Measurements from ENCODE around the gene NFASC.

Gene NFASC

DNA sequence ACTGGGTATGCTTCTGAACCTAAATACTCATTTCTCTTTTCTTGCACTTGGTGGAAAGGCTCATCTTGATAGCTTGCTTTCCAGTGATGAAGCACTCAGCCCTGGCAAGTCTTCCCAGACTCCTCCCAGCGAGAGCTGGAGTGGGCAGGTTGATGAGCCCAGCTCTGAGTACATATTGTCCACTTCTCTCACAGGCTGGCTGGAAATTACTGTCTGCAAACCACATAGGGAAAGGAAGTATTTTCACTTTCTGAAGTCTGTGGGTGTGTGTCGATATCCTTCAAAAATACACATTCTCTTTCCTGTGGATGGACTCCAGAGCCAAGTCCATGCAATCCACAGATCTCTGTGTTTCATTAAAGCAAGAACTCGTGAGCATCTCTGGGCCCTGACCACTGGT lies 133.7 kb downstream of the NFASC start:
- Histone ChIP-seq H3K4me1 (ENCODE audit: insufficient read depth, low read length) (peaks cover 18% of the 10 kb centered on the region; the same call in 1 of the 2 replicates), H3K36me3 (ENCODE audit: insufficient read depth, low read length) (no peaks in the 10 kb centered on the region), H3K9me3 (ENCODE audit: control insufficient read depth, insufficient read depth, low read length) (no peaks in the 10 kb centered on the region), H3K9ac (ENCODE audit: low read depth, low read length) (no peak overlapping the region)

DNA sequence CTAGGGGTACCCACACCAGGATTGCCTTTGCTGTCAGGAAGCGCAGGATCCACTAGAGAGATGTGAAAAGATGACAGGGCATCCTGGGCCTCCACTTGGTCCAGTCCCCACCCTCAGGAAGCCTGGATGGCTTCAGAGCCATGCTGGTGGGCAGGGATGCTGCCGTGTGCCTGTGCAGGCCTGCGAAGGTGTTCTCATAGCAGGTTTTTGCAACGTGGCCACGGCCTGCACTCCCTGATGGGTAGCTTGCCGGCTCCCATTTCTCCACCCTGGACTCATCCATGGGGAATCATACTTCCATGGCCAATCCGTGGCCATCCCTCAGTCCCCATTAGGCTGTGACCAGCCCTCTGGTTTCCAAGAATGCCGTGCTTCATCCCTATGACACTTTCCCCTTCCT lies 138.2 kb downstream of the NFASC start:
- H3K36me3 ChIP-seq (ENCODE audit: insufficient read depth, low read length), result no peaks in the 10 kb centered on the region; the same call in 1 of the 2 replicates
- no peak overlapping the region for H3K9ac ChIP-seq (ENCODE audit: low read depth, low read length)
- H3K9me3 ChIP-seq (ENCODE audit: control insufficient read depth, insufficient read depth, low read length), result no peaks in the 10 kb centered on the region
- peaks cover 12% of the 10 kb centered on the region; the same call in 1 of the 2 replicates for H3K4me1 ChIP-seq (ENCODE audit: insufficient read depth, low read length)

DNA sequence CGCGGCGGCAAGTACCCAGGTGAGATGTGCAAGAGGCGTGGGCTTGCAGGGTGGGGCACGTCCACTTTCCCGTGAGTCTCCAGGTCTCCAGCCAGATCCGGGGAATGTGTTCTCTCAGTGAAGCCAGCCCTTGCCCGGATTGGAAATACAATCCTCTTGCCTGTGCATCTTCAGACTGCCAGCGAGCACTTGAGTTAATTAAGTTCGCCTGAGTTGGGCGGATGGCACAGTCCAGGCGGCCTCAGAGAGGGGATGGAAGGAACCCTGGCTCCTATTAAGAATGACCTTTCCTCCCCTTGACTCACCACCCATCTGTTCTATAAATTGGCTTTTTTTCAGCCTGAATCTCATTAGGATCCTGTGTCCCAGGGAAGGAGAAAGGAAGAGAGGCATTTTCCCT lies 139.0 kb downstream of the NFASC start:
- Histone ChIP-seq H3K4me1 (ENCODE audit: insufficient read depth, low read length) (peaks cover 12% of the 10 kb centered on the region; the same call in 1 of the 2 replicates), H3K36me3 (ENCODE audit: insufficient read depth, low read length) (no peaks in the 10 kb centered on the region; the same call in 1 of the 2 replicates), H3K9ac (ENCODE audit: low read depth, low read length) (no peak overlapping the region), H3K9me3 (ENCODE audit: control insufficient read depth, insufficient read depth, low read length) (no peaks in the 10 kb centered on the region)

DNA sequence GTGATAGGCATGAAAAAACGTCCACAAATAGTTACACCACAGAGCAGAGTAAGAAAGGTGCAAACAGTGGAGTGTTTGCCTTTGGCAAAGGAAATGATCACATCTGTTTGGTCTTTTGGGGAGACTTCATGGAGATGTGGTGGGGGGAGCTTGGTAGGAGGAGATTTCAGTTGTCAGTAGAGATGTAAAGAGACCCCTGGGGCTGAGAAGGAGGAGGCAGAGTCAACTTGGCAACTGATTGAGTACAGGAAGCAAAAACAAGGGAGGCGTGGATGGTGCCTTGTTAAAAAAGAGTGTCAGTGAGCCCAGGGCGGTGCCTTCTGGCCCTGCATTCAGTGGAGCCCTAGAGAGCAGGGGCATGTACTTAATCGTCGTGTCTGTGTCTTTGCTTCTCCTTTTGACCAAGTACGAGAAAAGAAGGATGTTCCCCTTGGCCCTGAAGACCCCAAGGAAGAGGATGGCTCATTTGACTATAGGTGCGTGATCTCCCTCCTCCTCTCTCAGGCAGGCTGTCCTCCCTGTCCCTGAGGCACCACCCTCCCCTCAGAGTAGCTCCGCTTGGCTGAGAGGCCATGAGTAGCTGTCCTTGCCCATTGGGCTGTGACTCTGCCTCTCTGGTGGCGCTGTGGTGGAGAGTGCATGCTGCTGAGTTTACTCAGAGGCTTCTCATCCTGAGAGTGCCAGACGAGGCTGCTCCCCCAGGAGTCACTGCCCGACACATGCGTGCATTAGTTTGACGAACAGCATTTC lies 141.9 kb downstream of the NFASC start:
- no peaks in the 10 kb centered on the region for H3K9me3 ChIP-seq (ENCODE audit: control insufficient read depth, insufficient read depth, low read length)
- no peak overlapping the region for H3K9ac ChIP-seq (ENCODE audit: low read depth, low read length)
- H3K36me3 ChIP-seq (ENCODE audit: insufficient read depth, low read length), result no peaks in the 10 kb centered on the region; the same call in 1 of the 2 replicates
- H3K4me1 ChIP-seq (ENCODE audit: insufficient read depth, low read length), result peaks cover 12% of the 10 kb centered on the region; the same call in 1 of the 2 replicates

DNA sequence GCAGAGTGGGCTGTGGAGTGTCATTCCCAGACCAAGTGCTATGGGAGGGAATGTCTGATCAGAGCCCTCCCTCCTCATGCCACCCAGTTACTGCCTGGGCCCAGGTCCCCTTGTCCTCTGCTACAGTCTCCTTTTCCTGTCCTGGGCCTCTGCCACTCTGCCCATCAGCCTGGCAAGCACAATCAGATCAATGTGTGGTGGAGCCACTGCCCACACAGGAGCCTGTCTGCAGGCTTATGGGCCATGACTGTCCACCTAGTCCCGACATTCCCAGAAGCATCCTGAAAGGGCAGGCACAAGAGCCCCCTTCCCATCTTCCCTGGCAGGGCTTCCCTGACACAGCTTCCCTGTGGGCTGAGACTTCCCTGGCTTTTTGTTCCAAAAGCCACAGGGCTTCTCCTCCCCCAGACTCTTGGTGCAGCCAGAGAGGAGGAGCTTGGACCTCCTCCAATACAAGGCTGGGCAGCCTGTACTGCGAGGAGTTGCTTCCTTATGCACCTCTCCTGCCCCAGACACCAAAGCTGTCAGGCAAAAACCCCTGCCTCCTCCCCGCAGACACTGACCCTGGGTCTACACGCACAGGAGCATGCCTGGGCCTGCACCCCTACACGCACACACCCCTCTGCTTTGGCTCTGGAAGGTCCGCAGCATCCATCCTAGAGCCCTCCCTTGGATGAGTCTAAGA lies 143.2 kb downstream of the NFASC start:
- no peaks in the 10 kb centered on the region; the same call in 1 of the 2 replicates for H3K36me3 ChIP-seq (ENCODE audit: insufficient read depth, low read length)
- H3K9me3 ChIP-seq (ENCODE audit: control insufficient read depth, insufficient read depth, low read length), result no peaks in the 10 kb centered on the region
- no peak overlapping the region for H3K9ac ChIP-seq (ENCODE audit: low read depth, low read length)
- peaks cover 12% of the 10 kb centered on the region; the same call in 1 of the 2 replicates for H3K4me1 ChIP-seq (ENCODE audit: insufficient read depth, low read length)

DNA sequence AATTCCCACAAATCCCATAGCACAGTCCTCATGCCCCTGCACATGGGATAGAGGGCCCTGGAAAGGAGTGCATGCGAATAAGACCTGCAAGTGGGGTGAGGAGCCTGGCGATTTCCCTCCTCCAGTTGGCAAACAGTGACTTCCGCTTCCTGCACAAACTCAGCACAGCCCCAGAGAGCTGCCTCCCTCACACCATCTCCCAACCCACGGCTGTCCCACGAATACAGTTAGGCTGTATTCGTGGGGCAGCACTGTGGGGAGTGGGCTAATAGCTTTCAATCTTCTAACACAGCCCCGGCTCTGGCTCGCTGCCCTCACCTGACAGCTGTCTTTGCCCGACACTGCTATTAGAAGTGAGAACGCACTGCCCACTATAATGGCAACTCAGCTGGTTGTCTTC lies 144.1 kb downstream of the NFASC start:
- Histone ChIP-seq H3K9ac (ENCODE audit: low read depth, low read length) (no peak overlapping the region), H3K4me1 (ENCODE audit: insufficient read depth, low read length) (peaks cover 12% of the 10 kb centered on the region; the same call in 1 of the 2 replicates), H3K36me3 (ENCODE audit: insufficient read depth, low read length) (no peaks in the 10 kb centered on the region; the same call in 1 of the 2 replicates), H3K9me3 (ENCODE audit: control insufficient read depth, insufficient read depth, low read length) (no peaks in the 10 kb centered on the region)

DNA sequence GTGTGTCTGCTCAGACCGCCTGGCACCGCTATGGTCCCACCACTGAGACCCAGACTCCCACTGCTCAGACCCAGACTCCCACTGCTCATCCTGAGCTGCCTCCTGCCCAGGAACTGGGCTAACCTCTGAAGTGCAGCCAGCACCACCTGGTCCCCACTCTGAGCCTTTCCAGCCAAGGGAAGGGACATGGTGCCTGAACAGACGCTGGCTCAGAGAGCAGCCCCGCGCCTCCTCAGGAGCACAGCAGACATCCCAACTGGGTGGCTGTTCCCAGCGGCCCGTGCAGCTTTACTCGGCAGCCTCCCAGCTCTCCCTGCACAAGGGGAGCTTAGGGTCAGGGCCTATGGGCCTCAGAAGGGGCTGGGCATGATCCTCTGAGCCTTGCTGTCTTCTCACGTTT lies 144.6 kb downstream of the NFASC start:
- Histone ChIP-seq H3K4me1 (ENCODE audit: insufficient read depth, low read length) (peaks cover 12% of the 10 kb centered on the region; the same call in 1 of the 2 replicates), H3K9me3 (ENCODE audit: control insufficient read depth, insufficient read depth, low read length) (no peaks in the 10 kb centered on the region), H3K36me3 (ENCODE audit: insufficient read depth, low read length) (no peaks in the 10 kb centered on the region; the same call in 1 of the 2 replicates), H3K9ac (ENCODE audit: low read depth, low read length) (no peak overlapping the region)

DNA sequence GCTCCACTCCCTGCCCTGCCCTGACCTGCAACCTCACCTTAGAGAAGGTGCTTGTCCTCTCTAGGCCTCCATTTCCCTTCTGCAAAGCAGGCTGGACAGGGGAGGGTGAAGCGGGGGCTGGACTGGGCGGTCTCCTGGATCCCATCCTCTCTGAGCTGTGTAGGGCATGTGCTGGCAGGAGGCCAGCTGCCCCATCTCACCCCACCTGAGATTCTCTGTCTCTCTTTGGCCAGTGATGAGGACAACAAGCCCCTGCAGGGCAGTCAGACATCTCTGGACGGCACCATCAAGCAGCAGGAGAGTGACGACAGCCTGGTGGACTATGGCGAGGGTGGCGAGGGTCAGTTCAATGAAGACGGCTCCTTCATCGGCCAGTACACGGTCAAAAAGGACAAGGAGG lies 145.4 kb downstream of the NFASC start:
- H3K4me1 ChIP-seq (ENCODE audit: insufficient read depth, low read length), result peaks cover 12% of the 10 kb centered on the region; the same call in 1 of the 2 replicates

DNA sequence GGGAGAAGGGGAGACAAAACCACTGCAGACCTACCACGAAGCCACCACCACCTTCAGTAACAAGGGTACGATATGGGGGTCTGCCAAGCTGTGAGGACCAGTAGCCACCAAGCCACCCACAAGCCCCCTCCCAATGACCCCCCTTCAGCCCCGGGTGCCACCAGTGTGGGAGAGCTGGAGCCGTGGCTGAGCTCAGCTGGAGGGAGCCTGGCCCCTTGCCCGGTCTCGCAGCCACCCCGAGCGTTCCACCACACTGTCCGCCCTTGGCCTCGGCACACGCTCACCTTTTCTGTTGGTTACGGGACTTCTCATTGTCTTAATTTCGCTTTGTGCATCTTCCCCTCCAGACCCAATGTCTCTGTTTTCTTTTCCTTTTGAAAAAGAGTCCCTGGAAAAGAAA lies 145.9 kb downstream of the NFASC start:
- no peaks in the 10 kb centered on the region for H3K36me3 ChIP-seq (ENCODE audit: insufficient read depth, low read length)
- no peak overlapping the region for H3K9ac ChIP-seq (ENCODE audit: low read depth, low read length)
- no peaks in the 10 kb centered on the region for H3K9me3 ChIP-seq (ENCODE audit: control insufficient read depth, insufficient read depth, low read length)
- H3K4me1 ChIP-seq (ENCODE audit: insufficient read depth, low read length), result peaks cover 12% of the 10 kb centered on the region; the same call in 1 of the 2 replicates

More for the DNA sequence above, 145.4 kb downstream of the NFASC start:
- Histone ChIP-seq H3K36me3 (ENCODE audit: insufficient read depth, low read length) (no peaks in the 10 kb centered on the region; the same call in 1 of the 2 replicates), H3K9me3 (ENCODE audit: control insufficient read depth, insufficient read depth, low read length) (no peaks in the 10 kb centered on the region), H3K9ac (ENCODE audit: low read depth, low read length) (no peak overlapping the region)

DNA sequence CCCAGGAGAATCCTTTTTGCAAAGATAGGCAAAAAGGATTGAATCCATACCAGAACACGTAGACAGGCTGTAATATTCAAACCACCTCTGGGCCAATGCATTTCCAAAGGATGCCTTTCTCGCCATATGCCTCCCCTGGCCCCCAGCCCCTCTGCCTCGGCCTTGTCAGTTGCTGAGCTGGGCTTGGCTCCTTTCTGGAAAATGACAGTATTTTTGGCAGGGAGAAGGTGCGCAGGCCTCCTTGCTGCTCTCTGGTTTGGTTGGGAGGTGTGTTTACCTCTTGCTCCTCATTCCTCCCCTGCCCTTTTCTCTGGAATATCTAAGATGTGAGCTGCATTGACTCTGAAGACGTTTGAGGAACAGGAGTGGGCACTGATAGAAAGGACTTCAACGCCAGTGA lies 146.3 kb downstream of the NFASC start:
- H3K36me3 ChIP-seq (ENCODE audit: insufficient read depth, low read length), result no peaks in the 10 kb centered on the region
- no peaks in the 10 kb centered on the region for H3K9me3 ChIP-seq (ENCODE audit: control insufficient read depth, insufficient read depth, low read length)
- H3K9ac ChIP-seq (ENCODE audit: low read depth, low read length), result no peak overlapping the region
- peaks cover 12% of the 10 kb centered on the region; the same call in 1 of the 2 replicates for H3K4me1 ChIP-seq (ENCODE audit: insufficient read depth, low read length)

DNA sequence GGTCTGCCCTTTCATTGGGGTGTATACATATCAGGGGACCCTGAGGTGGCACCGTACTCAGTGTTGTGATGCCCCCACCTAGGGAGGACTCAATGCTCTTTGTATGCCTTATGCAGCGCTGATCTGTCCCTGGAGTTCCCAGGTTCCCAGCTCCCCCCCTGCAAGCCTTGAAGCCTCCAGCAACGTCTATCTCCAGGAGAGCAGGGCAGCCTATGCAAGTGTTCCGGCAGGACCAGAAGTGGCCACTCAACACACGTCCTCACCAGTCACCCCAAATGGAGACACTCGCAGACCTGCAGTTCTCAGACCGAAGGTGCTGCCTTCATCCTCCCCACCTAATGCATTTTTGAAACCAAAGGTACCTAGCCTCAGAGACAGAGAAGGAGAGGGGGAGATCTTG lies 147.1 kb downstream of the NFASC start:
- H3K36me3 ChIP-seq (ENCODE audit: insufficient read depth, low read length), result no peaks in the 10 kb centered on the region
- H3K9me3 ChIP-seq (ENCODE audit: control insufficient read depth, insufficient read depth, low read length), result no peaks in the 10 kb centered on the region
- H3K9ac ChIP-seq (ENCODE audit: low read depth, low read length), result no peak overlapping the region
- peaks cover 6% of the 10 kb centered on the region; the same call in 1 of the 2 replicates for H3K4me1 ChIP-seq (ENCODE audit: insufficient read depth, low read length)

DNA sequence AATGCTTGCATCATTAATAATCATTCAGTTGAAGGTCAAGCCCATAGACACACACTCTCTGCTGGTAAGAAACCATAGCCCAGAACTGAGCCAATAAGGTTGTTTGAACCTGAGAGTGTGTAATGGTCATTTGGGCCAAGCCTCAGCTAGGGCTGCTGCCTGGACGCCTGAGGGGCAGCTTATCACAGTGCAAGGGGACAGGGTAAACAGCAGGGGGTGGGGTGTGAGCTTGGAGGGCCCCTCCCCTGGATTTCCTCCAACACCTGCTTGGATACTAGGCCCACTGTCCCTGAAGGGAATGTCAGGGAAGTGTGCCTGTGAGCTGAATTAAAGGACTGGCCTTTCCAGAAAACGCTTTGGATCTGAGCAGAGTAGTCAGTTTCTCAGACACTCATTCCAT lies 147.7 kb downstream of the NFASC start:
- Histone ChIP-seq H3K4me1 (ENCODE audit: insufficient read depth, low read length) (peaks cover 6% of the 10 kb centered on the region; the same call in 1 of the 2 replicates), H3K36me3 (ENCODE audit: insufficient read depth, low read length) (no peaks in the 10 kb centered on the region), H3K9ac (ENCODE audit: low read depth, low read length) (no peak overlapping the region), H3K9me3 (ENCODE audit: control insufficient read depth, insufficient read depth, low read length) (no peaks in the 10 kb centered on the region)

DNA sequence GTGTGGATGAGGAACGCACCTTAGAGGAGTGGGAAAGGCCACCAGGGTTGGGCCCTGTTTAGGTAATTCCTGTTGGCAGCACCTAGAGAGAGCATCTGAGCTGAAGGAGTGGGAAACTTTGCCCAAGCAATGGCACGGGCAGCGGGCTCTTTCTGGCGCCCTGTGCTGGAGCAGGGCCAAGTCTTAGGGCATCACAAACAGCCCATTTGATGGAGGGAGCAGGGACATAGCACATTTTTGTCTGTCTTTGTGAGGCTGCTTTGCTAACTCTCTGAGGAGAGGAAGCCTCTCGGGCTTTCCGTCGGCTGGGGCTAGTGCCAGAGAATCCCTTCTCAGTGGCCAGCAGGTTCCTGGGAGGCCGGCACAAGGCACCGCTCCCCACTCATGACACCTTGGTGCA lies 149.8 kb downstream of the NFASC start:
- H3K36me3 ChIP-seq (ENCODE audit: insufficient read depth, low read length), result no peaks in the 10 kb centered on the region
- no peaks in the 10 kb centered on the region for H3K9me3 ChIP-seq (ENCODE audit: control insufficient read depth, insufficient read depth, low read length)
- H3K9ac ChIP-seq (ENCODE audit: low read depth, low read length), result no peak overlapping the region
- H3K4me1 ChIP-seq (ENCODE audit: insufficient read depth, low read length), result 0 out of 2 replicates have a peak, but pooled peaks cover 1% of the 10 kb centered on the region

DNA sequence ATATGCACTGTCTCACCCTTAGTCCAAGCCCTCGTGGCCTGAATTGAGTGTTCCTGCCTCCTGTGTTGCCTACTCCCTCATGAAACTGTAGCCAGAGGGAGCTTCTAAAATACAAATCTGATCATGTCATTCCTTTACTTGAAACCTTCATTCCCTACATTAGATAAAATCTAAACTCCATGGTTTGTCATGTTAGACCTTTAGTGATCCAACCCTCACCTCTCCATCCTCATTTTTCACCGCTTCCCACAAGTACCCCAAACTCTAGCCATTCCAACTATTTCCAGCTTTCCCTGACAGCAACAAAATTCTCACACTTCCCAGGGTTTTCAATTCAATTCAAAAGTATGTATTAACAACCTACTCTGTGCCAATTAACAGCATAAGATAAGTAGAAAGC lies 154.0 kb downstream of the NFASC start:
- Histone ChIP-seq H3K4me1 (ENCODE audit: insufficient read depth, low read length) (peaks cover 8% of the 10 kb centered on the region), H3K36me3 (ENCODE audit: insufficient read depth, low read length) (no peaks in the 10 kb centered on the region), H3K9me3 (ENCODE audit: control insufficient read depth, insufficient read depth, low read length) (no peaks in the 10 kb centered on the region), H3K9ac (ENCODE audit: low read depth, low read length) (no peak overlapping the region)

DNA sequence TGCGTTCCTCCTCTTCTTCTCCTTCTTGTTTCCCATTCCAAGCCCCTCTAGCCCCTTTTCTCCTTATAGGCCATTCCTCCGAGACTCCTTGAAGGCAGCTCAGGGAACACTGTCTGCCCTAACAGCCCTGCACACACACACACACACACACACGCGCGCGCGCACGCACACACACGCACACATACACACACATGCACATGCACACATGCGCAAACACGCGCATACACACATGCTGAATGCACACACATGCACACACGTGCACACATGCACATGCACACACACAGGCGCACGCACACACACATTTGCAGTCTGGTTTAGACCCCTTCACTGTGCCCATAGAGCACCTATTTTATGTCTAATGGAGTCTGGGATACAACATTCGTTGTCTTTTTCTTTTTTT lies 154.6 kb downstream of the NFASC start:
- Histone ChIP-seq H3K36me3 (ENCODE audit: insufficient read depth, low read length) (no peaks in the 10 kb centered on the region), H3K9me3 (ENCODE audit: control insufficient read depth, insufficient read depth, low read length) (no peaks in the 10 kb centered on the region), H3K9ac (ENCODE audit: low read depth, low read length) (no peak overlapping the region), H3K4me1 (ENCODE audit: insufficient read depth, low read length) (peaks cover 8% of the 10 kb centered on the region)
